ENCODE results near the gene NTNG2. TPM values are rescaled to one million over a fixed set of nuclear protein-coding genes. Genes with fewer than 3 reads are reported as not detected.

NTNG2 gene
- total and polyA plus RNA-seq, 2 donors (not counting 3 experiments of a cell fraction or from before 2014, with no cell fraction given): 0.08 to 0.88 TPM

GRCh38 chr9:132157347-132158116 is 4.3 kb upstream of the NTNG2 start:
- no TSS peak for BruUV-seq (replicated peaks)
- peaks cover 37 to 41% of the 10 kb centered on the region in 2 experiments for H3K27me3 ChIP-seq (ENCODE audit: control insufficient read depth in 2 of 2, insufficient read depth in 2 of 2, low read length in 2 of 2)
- TF ChIP-seq POLR2AphosphoS5 (IDR thresholded peaks at IDR 0.05; ENCODE audit: insufficient read depth, low read depth, low read length): no peak
- TF ChIP-seq, protein P1, sequence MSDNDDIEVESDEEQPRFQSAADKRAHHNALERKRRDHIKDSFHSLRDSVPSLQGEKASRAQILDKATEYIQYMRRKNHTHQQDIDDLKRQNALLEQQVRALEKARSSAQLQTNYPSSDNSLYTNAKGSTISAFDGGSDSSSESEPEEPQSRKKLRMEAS (IDR thresholded peaks at IDR 0.05; ENCODE audit: insufficient read depth, insufficient read length): no peak
- TF ChIP-seq CTCF (IDR thresholded peaks at IDR 0.05; ENCODE audit: extremely low read depth in 1 of 2, insufficient read depth in 1 of 2, low read depth in 1 of 2, low read length in 2 of 2): no peak
- no peak for TF ChIP-seq FOS (IDR thresholded peaks at IDR 0.05; ENCODE audit: borderline replicate concordance, insufficient read depth, low read length)
- no peak for TF ChIP-seq POLR2A (IDR thresholded peaks at IDR 0.05; ENCODE audit: low read depth, low read length)
- no peak for TF ChIP-seq GATA2 (IDR thresholded peaks at IDR 0.05; ENCODE audit: insufficient read depth, insufficient read length, low read depth, low read length)
- TF ChIP-seq EZH2 (IDR thresholded peaks at IDR 0.05; ENCODE audit: borderline replicate concordance, low read depth, low read length, severe bottlenecking): no peak
- TF ChIP-seq JUN (IDR thresholded peaks at IDR 0.05; ENCODE audit: borderline replicate concordance, insufficient read depth, insufficient read length, low read depth): no peak
- no peak overlapping the region for H3K4me2 ChIP-seq (ENCODE audit: insufficient read depth, low read length)
- no peak overlapping the region for H2AFZ ChIP-seq (ENCODE audit: low read depth, low read length)
- H3K9me1 ChIP-seq (replicated peaks; ENCODE audit: control insufficient read depth, extremely low read depth, insufficient read depth, low read length): no peaks in the 10 kb centered on the region
- H4K20me1 ChIP-seq (replicated peaks; ENCODE audit: control insufficient read depth, extremely low read depth, insufficient read depth, low read length): no peaks in the 10 kb centered on the region
- CTCF ChIA-PET: interaction anchor here (1.4 kb wide), 1 partner anchor 14 kb away, joined by 3 read pairs; no protein-coding TSS in a partner anchor
- H3K36me3 ChIP-seq (ENCODE audit: control insufficient read depth in 2 of 2, extremely low read depth in 1 of 2, insufficient read depth in 2 of 2, low read length in 2 of 2): no peaks in the 10 kb centered on the region
- dilution Hi-C loops (cut with MboI; ENCODE audit: extremely low pct_ligation_motif_present, low sequenced_read_pairs): no loop called here
- H3K9ac ChIP-seq (replicated peaks; ENCODE audit: extremely low read depth, insufficient read depth, low read length): no peak overlapping the region
- H3K4me1 ChIP-seq (ENCODE audit: control insufficient read depth, extremely low read depth, insufficient read depth, low read length): peaks cover 7% of the 10 kb centered on the region
- H3K79me2 ChIP-seq (ENCODE audit: control insufficient read depth, insufficient read depth, low read length): no peaks in the 10 kb centered on the region
- POLR2A ChIA-PET: no interaction called here
- H3K4me3 ChIP-seq (replicated peaks in 1 of 3; ENCODE audit: insufficient read depth in 1 of 3, low read depth in 1 of 3, low read length in 3 of 3): no peak overlapping the region
- H3K27ac ChIP-seq (ENCODE audit: insufficient read depth, low read depth, low read length): no peak overlapping the region
- FAIRE-seq: no peak
- H3K9me3 ChIP-seq (replicated peaks; ENCODE audit: control insufficient read depth, insufficient read depth, low read length): no peaks in the 10 kb centered on the region
- intact Hi-C loops (cut with micrococcal nuclease): no loop called here
- no peak for DNase-seq (ENCODE audit: low read depth, low spot score)
